ENCODE measurements around the gene NXT2. TPM values are rescaled to one million over a fixed set of nuclear protein-coding genes. Genes with fewer than 3 reads are reported as not detected.

NXT2 gene
- total and polyA plus RNA-seq, 2 experiments from 2014 or later = 13.1 to 23.6 TPM

DNA sequence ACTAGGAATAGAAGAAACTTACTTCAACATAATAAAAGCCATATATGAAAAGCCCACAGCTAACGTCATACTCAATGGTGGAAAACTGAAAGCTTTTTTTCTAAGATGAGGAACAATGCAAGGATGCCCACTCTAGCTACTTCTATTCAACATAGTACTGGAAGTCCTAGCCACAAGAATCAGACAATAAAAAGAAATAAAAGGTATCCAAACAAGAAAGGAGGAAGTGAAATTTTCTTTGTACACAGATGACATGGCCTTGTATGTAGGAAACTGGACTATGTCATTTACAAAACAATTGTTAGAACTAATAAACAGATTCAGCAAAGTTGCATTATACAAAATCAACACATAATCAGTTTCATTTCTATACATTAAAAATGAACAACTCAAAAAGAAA is 25.5 kb upstream of the NXT2 start (continued):
- TF ChIP-seq, protein P1, sequence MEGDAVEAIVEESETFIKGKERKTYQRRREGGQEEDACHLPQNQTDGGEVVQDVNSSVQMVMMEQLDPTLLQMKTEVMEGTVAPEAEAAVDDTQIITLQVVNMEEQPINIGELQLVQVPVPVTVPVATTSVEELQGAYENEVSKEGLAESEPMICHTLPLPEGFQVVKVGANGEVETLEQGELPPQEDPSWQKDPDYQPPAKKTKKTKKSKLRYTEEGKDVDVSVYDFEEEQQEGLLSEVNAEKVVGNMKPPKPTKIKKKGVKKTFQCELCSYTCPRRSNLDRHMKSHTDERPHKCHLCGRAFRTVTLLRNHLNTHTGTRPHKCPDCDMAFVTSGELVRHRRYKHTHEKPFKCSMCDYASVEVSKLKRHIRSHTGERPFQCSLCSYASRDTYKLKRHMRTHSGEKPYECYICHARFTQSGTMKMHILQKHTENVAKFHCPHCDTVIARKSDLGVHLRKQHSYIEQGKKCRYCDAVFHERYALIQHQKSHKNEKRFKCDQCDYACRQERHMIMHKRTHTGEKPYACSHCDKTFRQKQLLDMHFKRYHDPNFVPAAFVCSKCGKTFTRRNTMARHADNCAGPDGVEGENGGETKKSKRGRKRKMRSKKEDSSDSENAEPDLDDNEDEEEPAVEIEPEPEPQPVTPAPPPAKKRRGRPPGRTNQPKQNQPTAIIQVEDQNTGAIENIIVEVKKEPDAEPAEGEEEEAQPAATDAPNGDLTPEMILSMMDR (conservative IDR thresholded peaks at IDR 0.05; ENCODE audit: low read depth in 2 of 2) = no peak
- no peak for TF ChIP-seq EZH2phosphoT487 (IDR thresholded peaks at IDR 0.05; ENCODE audit: unreplicated experiment)

DNA sequence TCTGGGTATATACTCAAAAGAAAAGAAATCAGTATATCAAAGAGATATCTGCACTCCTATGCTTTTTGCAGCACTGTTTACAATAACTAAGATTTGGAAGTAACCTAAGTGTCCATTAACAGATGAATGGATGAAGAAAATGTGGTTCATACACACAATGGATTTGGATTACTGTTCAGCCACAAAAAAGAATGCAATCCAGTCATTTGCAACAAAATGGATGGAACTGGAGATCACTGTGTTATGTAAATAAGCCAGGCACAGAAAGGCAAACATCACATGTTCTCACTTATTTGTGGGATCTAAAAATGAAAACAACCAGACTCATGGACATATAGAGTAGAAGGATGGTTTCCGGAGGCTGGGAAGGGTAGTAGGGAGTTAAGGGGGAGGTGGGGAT is 17.6 kb upstream of the NXT2 start:
- Histone ChIP-seq H2AFZ (no peak overlapping the region), H3K79me2 (replicated peaks; ENCODE audit: insufficient read depth) (no peaks in the 10 kb centered on the region), H3K4me3 (no peak overlapping the region), H3K36me3 (ENCODE audit: insufficient read depth) (no peaks in the 10 kb centered on the region), H3K27ac (ENCODE audit: low read depth) (no peak overlapping the region), H3K4me1 (ENCODE audit: insufficient read depth) (no peaks in the 10 kb centered on the region), H4K20me1 (replicated peaks; ENCODE audit: insufficient read depth) (no peaks in the 10 kb centered on the region), H3K9me2 (ENCODE audit: insufficient read depth) (no peaks in the 10 kb centered on the region), H3K4me2 (no peak overlapping the region), H3K27me3 (ENCODE audit: insufficient read depth) (no peaks in the 10 kb centered on the region), H3F3A (replicated peaks; ENCODE audit: low read depth) (no peaks in the 10 kb centered on the region)
- DNase-seq (ENCODE audit: low spot score) = no peak
- TF ChIP-seq EZH2phosphoT487 (IDR thresholded peaks at IDR 0.05; ENCODE audit: unreplicated experiment) = no peak
- TF ChIP-seq ZNF114 (CRISPR knock-in tag; IDR thresholded peaks at IDR 0.05) = no peak
- TF ChIP-seq, protein P1 (conservative IDR thresholded peaks at IDR 0.05; ENCODE audit: low read depth in 2 of 2) = no peak
- no peak for TF ChIP-seq EZH2 (IDR thresholded peaks at IDR 0.05; ENCODE audit: low read depth, unreplicated experiment)
- no peak for TF ChIP-seq CREB1 (CRISPR knock-in tag; IDR thresholded peaks at IDR 0.05; ENCODE audit: low read depth)
- TF ChIP-seq, protein P2, sequence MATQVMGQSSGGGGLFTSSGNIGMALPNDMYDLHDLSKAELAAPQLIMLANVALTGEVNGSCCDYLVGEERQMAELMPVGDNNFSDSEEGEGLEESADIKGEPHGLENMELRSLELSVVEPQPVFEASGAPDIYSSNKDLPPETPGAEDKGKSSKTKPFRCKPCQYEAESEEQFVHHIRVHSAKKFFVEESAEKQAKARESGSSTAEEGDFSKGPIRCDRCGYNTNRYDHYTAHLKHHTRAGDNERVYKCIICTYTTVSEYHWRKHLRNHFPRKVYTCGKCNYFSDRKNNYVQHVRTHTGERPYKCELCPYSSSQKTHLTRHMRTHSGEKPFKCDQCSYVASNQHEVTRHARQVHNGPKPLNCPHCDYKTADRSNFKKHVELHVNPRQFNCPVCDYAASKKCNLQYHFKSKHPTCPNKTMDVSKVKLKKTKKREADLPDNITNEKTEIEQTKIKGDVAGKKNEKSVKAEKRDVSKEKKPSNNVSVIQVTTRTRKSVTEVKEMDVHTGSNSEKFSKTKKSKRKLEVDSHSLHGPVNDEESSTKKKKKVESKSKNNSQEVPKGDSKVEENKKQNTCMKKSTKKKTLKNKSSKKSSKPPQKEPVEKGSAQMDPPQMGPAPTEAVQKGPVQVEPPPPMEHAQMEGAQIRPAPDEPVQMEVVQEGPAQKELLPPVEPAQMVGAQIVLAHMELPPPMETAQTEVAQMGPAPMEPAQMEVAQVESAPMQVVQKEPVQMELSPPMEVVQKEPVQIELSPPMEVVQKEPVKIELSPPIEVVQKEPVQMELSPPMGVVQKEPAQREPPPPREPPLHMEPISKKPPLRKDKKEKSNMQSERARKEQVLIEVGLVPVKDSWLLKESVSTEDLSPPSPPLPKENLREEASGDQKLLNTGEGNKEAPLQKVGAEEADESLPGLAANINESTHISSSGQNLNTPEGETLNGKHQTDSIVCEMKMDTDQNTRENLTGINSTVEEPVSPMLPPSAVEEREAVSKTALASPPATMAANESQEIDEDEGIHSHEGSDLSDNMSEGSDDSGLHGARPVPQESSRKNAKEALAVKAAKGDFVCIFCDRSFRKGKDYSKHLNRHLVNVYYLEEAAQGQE (IDR thresholded peaks at IDR 0.05; ENCODE audit: unreplicated experiment) = no peak
- TF ChIP-seq, protein P3, sequence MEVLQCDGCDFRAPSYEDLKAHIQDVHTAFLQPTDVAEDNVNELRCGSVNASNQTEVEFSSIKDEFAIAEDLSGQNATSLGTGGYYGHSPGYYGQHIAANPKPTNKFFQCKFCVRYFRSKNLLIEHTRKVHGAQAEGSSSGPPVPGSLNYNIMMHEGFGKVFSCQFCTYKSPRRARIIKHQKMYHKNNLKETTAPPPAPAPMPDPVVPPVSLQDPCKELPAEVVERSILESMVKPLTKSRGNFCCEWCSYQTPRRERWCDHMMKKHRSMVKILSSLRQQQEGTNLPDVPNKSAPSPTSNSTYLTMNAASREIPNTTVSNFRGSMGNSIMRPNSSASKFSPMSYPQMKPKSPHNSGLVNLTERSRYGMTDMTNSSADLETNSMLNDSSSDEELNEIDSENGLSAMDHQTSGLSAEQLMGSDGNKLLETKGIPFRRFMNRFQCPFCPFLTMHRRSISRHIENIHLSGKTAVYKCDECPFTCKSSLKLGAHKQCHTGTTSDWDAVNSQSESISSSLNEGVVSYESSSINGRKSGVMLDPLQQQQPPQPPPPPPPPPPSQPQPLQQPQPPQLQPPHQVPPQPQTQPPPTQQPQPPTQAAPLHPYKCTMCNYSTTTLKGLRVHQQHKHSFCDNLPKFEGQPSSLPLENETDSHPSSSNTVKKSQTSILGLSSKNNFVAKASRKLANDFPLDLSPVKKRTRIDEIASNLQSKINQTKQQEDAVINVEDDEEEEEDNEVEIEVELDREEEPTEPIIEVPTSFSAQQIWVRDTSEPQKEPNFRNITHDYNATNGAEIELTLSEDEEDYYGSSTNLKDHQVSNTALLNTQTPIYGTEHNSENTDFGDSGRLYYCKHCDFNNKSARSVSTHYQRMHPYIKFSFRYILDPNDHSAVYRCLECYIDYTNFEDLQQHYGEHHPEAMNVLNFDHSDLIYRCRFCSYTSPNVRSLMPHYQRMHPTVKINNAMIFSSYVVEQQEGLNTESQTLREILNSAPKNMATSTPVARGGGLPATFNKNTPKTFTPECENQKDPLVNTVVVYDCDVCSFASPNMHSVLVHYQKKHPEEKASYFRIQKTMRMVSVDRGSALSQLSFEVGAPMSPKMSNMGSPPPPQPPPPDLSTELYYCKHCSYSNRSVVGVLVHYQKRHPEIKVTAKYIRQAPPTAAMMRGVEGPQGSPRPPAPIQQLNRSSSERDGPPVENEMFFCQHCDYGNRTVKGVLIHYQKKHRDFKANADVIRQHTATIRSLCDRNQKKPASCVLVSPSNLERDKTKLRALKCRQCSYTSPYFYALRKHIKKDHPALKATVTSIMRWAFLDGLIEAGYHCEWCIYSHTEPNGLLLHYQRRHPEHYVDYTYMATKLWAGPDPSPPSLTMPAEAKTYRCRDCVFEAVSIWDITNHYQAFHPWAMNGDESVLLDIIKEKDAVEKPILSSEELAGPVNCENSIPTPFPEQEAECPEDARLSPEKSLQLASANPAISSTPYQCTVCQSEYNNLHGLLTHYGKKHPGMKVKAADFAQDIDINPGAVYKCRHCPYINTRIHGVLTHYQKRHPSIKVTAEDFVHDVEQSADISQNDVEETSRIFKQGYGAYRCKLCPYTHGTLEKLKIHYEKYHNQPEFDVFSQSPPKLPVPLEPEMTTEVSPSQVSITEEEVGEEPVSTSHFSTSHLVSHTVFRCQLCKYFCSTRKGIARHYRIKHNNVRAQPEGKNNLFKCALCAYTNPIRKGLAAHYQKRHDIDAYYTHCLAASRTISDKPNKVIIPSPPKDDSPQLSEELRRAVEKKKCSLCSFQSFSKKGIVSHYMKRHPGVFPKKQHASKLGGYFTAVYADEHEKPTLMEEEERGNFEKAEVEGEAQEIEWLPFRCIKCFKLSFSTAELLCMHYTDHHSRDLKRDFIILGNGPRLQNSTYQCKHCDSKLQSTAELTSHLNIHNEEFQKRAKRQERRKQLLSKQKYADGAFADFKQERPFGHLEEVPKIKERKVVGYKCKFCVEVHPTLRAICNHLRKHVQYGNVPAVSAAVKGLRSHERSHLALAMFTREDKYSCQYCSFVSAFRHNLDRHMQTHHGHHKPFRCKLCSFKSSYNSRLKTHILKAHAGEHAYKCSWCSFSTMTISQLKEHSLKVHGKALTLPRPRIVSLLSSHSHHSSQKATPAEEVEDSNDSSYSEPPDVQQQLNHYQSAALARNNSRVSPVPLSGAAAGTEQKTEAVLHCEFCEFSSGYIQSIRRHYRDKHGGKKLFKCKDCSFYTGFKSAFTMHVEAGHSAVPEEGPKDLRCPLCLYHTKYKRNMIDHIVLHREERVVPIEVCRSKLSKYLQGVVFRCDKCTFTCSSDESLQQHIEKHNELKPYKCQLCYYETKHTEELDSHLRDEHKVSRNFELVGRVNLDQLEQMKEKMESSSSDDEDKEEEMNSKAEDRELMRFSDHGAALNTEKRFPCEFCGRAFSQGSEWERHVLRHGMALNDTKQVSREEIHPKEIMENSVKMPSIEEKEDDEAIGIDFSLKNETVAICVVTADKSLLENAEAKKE (CRISPR knock-in tag; IDR thresholded peaks at IDR 0.05) = no peak
- TF ChIP-seq NANOG (IDR thresholded peaks at IDR 0.05; ENCODE audit: borderline replicate concordance) = no peak
- TF ChIP-seq JUNB (IDR thresholded peaks at IDR 0.05; ENCODE audit: unreplicated experiment) = no peak
- Mint-ChIP-seq H3K36me3 (ENCODE audit: low read depth) (no peaks in the 10 kb centered on the region), H3K4me3 (no peak overlapping the region), H3K9me3 (no peaks in the 10 kb centered on the region), H3K4me1 (peaks cover 5% of the 10 kb centered on the region; the same call in 1 of the 3 replicates), H3K27me3 (ENCODE audit: insufficient read depth, low read depth, poor library complexity) (peaks cover 2% of the 10 kb centered on the region), H3K27ac (no peak overlapping the region)
- ATAC-seq = no peak
